ENCODE results near the gene PES1. TPM values are rescaled to one million over a fixed set of nuclear protein-coding genes. Genes with fewer than 3 reads are reported as not detected.

PES1 gene
- total RNA-seq: 88.4 and 105 TPM in 2 replicates

DNA sequence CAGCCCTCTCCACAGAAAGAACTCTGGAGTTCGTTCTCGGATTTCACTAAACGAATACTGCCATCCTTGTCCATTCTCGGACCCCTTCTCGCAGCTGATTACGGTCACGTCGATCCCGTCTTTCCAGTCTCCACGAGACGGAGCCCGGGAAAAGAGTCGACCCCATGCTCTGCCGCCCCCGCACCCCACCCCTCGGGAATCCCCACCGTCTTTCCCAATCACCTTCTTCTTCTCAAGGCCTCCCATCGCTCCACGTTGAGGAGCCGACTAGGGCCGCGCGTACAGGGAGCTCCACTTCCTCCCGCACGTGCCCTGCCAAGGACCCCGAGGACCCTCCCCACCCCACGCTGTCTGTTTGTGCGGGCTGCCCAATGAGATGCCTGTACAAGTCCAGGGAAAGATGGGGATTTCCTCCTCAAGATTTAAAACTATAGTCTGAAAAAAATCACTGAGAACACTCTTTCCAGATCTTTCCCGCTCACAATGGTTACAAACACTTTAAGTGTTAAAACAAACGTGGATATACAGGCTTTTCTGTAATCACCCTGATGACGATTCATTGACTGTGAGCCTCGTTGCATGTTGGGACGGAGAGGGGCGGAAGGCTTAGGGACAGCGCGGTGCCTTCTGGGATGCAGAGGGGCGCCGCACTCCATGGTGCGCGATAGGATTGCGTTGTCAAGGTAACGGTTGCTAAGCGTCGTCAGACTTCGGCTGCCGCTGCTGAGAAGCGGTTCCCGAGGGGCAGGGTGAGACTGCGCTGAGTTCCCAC, at the start of gene PES1:
PES1 (minus strand) TSS at position 323 of the 772 bp plus-strand sequence; CDS start at position 246, 77 bp downstream.

DNA sequence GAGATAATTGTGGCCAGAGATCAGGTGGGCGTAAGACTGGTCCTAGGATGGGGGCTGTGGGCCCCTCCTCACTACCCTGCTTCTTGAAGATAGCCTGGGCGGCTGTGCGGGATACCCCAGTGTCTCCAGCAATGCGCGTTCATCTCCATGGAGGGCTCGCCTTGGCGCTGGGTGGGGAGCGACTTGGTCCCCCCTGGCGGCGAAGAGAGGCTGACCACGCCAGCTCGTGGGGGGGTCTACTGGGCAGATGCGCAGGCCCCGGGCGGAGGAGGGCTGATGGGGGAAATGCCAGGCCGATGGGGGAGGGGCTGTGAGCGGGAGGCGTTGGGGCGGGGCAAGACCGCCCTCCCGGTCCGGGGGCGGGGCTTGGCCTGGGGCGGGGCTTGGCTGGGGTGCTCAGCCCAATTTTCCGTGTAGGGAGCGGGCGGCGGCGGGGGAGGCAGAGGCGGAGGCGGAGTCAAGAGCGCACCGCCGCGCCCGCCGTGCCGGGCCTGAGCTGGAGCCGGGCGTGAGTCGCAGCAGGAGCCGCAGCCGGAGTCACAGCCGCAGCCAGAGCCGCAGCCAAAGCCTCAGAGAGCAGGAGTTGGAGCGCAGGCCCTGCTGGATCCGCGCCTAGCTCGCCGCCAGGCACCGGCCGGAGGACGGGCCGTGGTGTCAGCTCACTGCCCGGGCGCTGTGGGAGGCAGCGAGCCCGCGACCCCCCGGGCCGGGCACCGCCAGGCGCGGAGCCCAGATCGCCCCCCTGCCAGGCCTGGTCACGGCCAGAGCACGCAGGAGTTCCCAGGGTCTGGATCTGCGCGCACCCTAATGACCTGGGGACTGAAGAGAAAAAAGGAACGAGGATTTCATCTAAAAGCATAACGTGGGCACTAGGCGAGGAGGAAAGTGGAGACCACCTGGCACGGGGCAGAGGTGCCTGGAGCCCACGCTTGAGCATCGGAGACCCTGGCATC, 43.8 kb upstream of the PES1 start, which contains the start of gene SLC35E4:
SLC35E4 (plus strand) TSS at position 509 of the 953 bp plus-strand sequence. CDS start 670 bp downstream, outside the sequence.

DNA sequence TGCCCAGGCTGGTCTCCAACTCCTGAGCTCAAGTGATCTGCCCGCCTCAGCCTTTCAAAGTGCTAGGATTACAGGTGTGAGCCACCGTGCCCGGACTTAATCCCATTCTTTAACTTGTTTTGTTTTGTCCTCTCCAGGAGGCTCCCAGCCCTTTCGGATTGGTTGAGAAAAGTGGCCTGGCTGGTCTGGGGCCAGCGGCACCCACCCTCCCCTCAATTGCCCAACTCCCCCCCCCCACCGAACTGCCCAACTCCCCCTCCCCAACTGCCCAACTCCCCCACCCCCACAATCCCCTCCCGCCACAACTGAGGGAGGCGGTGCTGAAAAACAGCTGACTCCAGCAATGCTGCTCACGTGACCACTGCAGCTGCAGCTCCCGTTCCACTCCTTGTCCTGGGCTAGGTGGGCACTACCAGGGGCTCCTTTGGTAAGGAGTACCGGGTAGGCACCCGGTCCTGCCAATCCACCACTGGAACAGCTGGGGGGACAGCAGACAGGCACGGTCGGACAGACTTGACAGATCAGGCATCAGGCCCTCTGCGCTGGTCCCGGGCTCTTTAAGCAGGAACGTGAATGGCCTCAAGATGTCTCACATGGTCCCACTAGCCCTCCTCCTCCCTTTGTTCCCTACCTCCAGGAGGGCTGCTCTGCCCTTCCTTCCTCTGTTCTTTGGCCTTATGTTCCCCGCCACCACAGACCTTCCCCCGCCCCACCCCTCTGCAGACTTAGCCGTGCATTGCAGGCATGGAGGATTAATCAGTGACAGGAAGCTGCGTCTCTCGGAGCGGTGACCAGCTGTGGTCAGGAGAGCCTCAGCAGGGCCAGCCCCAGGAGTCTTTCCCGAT, 15.0 kb upstream of the PES1 start, which contains the start of gene TCN2:
TCN2 (plus strand) TSS at position 720 of the 845 bp plus-strand sequence. CDS start 158 bp downstream, outside the sequence.

DNA sequence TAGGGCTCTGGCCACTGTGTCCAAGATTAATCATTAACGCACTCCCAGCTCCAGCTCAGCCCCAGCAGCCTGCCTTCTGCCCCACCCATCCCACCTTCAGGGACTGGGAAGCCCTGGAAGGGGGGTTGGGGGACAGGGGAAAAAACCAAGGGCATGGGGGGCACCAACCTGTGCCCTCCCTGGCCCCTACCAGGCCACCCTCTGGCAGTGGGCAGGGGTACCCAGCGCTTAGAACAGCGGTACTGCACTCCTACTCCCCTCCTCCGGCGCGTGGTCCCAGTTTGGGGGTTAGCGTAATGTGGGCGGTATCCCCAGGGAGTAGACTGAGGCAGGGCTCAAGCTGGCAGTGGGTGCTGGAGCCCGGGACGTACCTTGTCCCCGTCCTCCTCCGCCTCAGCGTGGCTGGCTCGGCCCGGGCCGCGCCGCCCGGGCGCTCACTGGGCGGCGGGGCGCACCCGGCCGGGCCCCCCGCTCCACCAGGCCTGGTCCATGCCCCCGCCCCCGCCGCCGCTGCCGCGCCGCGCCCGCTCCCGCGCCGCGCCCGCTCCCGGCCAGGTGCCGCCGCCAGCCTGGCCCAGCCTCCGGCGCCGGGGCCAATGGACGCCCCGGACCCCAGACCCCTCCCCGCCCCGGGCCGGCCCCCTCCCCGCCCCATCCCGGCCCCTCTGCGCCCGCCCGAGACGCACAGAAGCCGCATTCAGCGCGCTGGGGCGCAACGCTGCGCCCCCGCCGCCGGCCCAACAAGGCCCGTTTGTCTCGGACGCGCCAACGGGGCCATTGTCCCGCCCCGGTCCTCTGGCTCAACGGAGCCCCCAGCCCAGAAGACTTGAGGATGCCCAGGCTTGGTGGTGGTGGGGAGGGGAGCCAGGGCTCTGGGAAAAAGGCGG, 17.4 kb downstream of the PES1 start, which contains the start of gene GAL3ST1:
GAL3ST1 (minus strand) TSS at position 571 of the 887 bp plus-strand sequence. CDS start 17,273 bp downstream, outside the sequence.

DNA sequence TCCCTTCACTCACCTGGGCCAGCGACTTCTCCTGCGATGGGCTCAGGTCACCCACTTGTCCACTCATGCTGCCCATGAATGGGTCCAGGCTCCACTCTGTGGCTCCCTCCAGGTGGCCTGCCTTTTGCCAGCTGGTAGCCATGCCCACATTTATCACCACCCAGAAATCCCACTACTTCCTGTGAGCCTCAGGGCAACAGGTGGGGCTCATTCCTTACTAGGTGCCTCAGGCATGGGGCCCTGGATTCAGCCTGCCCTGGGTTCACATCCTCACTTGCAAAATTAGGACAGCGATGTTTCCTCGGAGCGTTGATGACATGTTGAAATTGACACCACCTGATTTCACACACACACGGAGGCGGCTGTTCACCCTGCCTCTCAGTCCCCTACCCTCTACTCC, 45.1 kb downstream of the PES1 start, which contains the start of gene SEC14L6:
SEC14L6 (minus strand) TSS at position 126 of the 400 bp plus-strand sequence; CDS start at position 67, 59 bp downstream.

Other genes with a start within 250 kb of the PES1 start
- 12.7 and 34.5 TPM in 2 replicates for gene SF3A1, start 235.0 kb downstream of the PES1 start, total RNA-seq
- gene CCDC157, start 234.9 kb downstream of the PES1 start, total RNA-seq: 0.76 and 1.6 TPM in 2 replicates
- gene RNF215, start 204.5 kb downstream of the PES1 start, total RNA-seq: 18.8 and 19.5 TPM in 2 replicates
- 20.4 and 30.2 TPM in 2 replicates for gene SEC14L2, start 194.9 kb downstream of the PES1 start, total RNA-seq
- 62.7 and 76.9 TPM in 2 replicates for gene MTFP1, start 166.1 kb downstream of the PES1 start, total RNA-seq
- not detected in 2 replicates for gene SEC14L3, start 119.9 kb downstream of the PES1 start, total RNA-seq
- gene SEC14L4, start 86.2 kb downstream of the PES1 start, total RNA-seq: not detected in 2 replicates
- gene SEC14L6, start 45.2 kb downstream of the PES1 start, total RNA-seq: under 0.01 TPM in 2 replicates
- gene GAL3ST1, start 17.2 kb downstream of the PES1 start, total RNA-seq: not detected in 2 replicates
- 14.3 and 26.6 TPM in 2 replicates for gene TCN2, start 15.3 kb upstream of the PES1 start, total RNA-seq
- 34.1 and 46.8 TPM in 2 replicates for gene SLC35E4, start 43.9 kb upstream of the PES1 start, total RNA-seq
- gene DUSP18, start 76.0 kb upstream of the PES1 start, total RNA-seq: 8.4 and 17.2 TPM in 2 replicates
- 5.5 and 12.8 TPM in 2 replicates for gene OSBP2, start 103.0 kb upstream of the PES1 start, total RNA-seq